Measurements from ENCODE around the gene MUS81. TPM values are rescaled to one million over a fixed set of nuclear protein-coding genes. Genes with fewer than 3 reads are reported as not detected.
A peak's percentile ranks its signal among the peaks of the same experiment; 100 is the strongest.

Gene MUS81
- total RNA-seq, 1 donor from 2014 or later, result 49.4 TPM

DNA sequence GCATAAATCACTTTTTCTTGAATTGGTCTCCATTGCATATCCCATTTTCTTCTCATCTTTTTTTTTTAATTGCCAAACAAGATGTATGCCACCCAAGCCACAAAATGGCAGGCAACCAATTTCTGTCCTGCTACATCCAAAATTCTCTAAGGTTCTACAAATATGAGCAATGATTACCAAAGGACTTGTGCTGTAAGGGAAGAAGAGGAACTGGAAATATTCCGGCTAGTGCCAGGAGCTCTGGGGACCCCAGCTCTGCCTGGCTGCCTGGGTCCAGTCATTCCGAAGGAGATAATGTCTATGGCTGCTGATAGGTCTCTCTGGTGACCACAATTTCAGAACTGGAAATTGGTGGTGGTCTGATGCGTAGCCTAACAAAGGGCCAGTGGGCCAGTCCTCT lies 43.5 kb upstream of the MUS81 start:
- H3K4me3 ChIP-seq, result peak overlapping the region; percentile 64
- DNase-seq (no peak), ATAC-seq (no peak)
- no peaks in the 10 kb centered on the region for H3K27me3 ChIP-seq
- H3K9me3 ChIP-seq, result no peaks in the 10 kb centered on the region
- TF ChIP-seq, protein P1, sequence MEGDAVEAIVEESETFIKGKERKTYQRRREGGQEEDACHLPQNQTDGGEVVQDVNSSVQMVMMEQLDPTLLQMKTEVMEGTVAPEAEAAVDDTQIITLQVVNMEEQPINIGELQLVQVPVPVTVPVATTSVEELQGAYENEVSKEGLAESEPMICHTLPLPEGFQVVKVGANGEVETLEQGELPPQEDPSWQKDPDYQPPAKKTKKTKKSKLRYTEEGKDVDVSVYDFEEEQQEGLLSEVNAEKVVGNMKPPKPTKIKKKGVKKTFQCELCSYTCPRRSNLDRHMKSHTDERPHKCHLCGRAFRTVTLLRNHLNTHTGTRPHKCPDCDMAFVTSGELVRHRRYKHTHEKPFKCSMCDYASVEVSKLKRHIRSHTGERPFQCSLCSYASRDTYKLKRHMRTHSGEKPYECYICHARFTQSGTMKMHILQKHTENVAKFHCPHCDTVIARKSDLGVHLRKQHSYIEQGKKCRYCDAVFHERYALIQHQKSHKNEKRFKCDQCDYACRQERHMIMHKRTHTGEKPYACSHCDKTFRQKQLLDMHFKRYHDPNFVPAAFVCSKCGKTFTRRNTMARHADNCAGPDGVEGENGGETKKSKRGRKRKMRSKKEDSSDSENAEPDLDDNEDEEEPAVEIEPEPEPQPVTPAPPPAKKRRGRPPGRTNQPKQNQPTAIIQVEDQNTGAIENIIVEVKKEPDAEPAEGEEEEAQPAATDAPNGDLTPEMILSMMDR (IDR thresholded peaks at IDR 0.05), result no peak
- no peaks in the 10 kb centered on the region for H3K36me3 ChIP-seq
- intact Hi-C loops (cut with DNase I), result loop anchor here (10.0 kb wide), 1 partner anchor 102 kb away; the partner anchor contains the start of gene KAT5
- H3K27ac ChIP-seq, result peak overlapping the region; percentile 84
- peaks cover 19% of the 10 kb centered on the region for H3K4me1 ChIP-seq

DNA sequence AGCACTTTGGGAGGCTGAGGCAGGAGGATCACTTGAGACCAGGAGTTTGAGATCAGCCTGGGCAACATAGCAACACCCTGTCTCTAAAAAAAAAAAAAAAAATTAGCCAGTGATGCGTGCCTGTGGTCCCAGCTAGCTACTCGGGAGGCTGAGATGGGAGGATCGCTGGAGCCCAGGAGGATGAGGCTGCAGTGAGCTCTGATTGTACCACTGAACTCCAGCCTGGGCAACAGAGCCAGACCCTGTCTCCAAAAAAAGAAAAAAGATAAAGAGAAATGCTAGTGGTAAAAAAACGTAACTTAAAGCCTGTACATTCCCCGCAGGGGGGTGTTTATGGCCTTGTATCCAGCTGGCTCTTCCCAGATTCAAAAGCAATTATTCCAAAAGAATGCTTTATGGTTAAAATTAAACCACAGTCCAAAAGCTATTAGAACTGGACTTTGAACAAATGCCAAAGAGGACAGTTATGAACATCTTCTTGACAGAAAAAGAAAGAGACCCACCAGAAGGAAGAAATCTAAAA lies 42.9 kb upstream of the MUS81 start:
- H3K4me3 ChIP-seq, result peak overlapping the region; percentile 64

GRCh38 chr11:65817835-65818680 lies 42.2 kb upstream of the MUS81 start:
- peaks cover 19% of the 10 kb centered on the region for H3K4me1 ChIP-seq
- no peaks in the 10 kb centered on the region for H3K9me3 ChIP-seq
- no peaks in the 10 kb centered on the region for H3K27me3 ChIP-seq
- H3K4me3 ChIP-seq, result peak overlapping the region; percentile 64
- intact Hi-C loops (cut with DNase I), result loop anchor here (10.0 kb wide), 1 partner anchor 103 kb away; the partner anchor contains the start of gene KAT5
- H3K27ac ChIP-seq, result peak overlapping the region; percentile 84
- peak; percentile 97 for DNase-seq
- TF ChIP-seq, protein P1 (IDR thresholded peaks at IDR 0.05), result peak; percentile 99
- H3K36me3 ChIP-seq, result no peaks in the 10 kb centered on the region
- ATAC-seq, result peak; percentile 97

More for the DNA sequence above, 42.9 kb upstream of the MUS81 start:
- intact Hi-C loops (cut with DNase I), result loop anchor here (10.0 kb wide), 1 partner anchor 103 kb away; the partner anchor contains the start of gene KAT5
- Histone ChIP-seq H3K27ac (peak overlapping the region; percentile 84), H3K9me3 (no peaks in the 10 kb centered on the region), H3K36me3 (no peaks in the 10 kb centered on the region), H3K4me1 (peaks cover 19% of the 10 kb centered on the region), H3K27me3 (no peaks in the 10 kb centered on the region)
- TF ChIP-seq, protein P1 (IDR thresholded peaks at IDR 0.05), result no peak
- ATAC-seq (no peak), DNase-seq (no peak)

GRCh38 chr11:65821107-65821506 lies 39.1 kb upstream of the MUS81 start:
- H3K9me3 ChIP-seq, result no peaks in the 10 kb centered on the region
- TF ChIP-seq, protein P1 (IDR thresholded peaks at IDR 0.05), result no peak
- intact Hi-C loops (cut with DNase I), result no loop called here
- H3K36me3 ChIP-seq, result no peaks in the 10 kb centered on the region
- no peak for DNase-seq
- peaks cover 10% of the 10 kb centered on the region for H3K4me1 ChIP-seq
- H3K27me3 ChIP-seq, result no peaks in the 10 kb centered on the region
- no peak overlapping the region for H3K4me3 ChIP-seq
- peak; percentile 22 for ATAC-seq
- no peak overlapping the region for H3K27ac ChIP-seq

GRCh38 chr11:65822776-65823528 lies 37.3 kb upstream of the MUS81 start:
- intact Hi-C loops (cut with DNase I), result no loop called here
- DNase-seq (no peak), ATAC-seq (no peak)
- Histone ChIP-seq H3K9me3 (no peaks in the 10 kb centered on the region), H3K27me3 (no peaks in the 10 kb centered on the region), H3K4me3 (no peak overlapping the region), H3K4me1 (no peaks in the 10 kb centered on the region), H3K27ac (no peak overlapping the region), H3K36me3 (no peaks in the 10 kb centered on the region)
- TF ChIP-seq, protein P1 (IDR thresholded peaks at IDR 0.05), result no peak
